K562 (cell line): ENCODE measurements around the gene CCDC85B. TPM values are rescaled to one million over a fixed set of nuclear protein-coding genes. Genes with fewer than 3 reads are reported as not detected.
A peak's percentile ranks its signal among the peaks of the same experiment; 100 is the strongest.

Experiments used
- ATF3 ChIP-seq, 2 experiments: fragments of 450-650 bp in 1 of 2; sonication (generic) in 1 of 2; formaldehyde crosslinking in 1 of 2; IDR thresholded peaks in 1 of 2; conservative IDR thresholded peaks in 1 of 2; 2 replicates each; pipeline versions ENCODE4 v1.6.1 to v1.8.1; 2016 to 2023; ENCODE audit warnings: mild to moderate bottlenecking in 2 of 2, moderate library complexity in 2 of 2, inconsistent platforms in 1 of 2, missing genetic modification reagents in 1 of 2
- CBX3 ChIP-seq, 2 experiments: IDR thresholded peaks; 1 replicate in 1 of 2; 2 replicates in 1 of 2; pipeline ENCODE4 v1.6.1; 2012; ENCODE audit warnings: inconsistent platforms in 2 of 2, low read length in 2 of 2, borderline replicate concordance in 1 of 2, control low read depth in 1 of 2
- CCAR2 ChIP-seq: fragments of 200-400 bp; formaldehyde crosslinking; IDR thresholded peaks from 2 replicates; pipeline ENCODE4 v1.6.1; 2017; ENCODE audit warnings: mild to moderate bottlenecking, low read depth, low read length
- CREBBP ChIP-seq: IDR thresholded peaks from one replicate; pipeline ENCODE4 v1.6.1; 2012; ENCODE audit warnings: low read depth, mild to moderate bottlenecking, control low read depth, inconsistent platforms, low read length
- HNRNPH1 ChIP-seq: fragments of 200-400 bp; formaldehyde crosslinking; optimal IDR thresholded peaks from 2 replicates; pipeline ENCODE3; 2017; ENCODE audit warnings: low read depth, mild to moderate bottlenecking, low read length, moderate library complexity
- MXD1 ChIP-seq: fragments of 250-450 bp; sonication (Bioruptor Pico); IDR thresholded peaks from 2 replicates; pipeline ENCODE4 v1.8.0; 2021; ENCODE audit warnings: borderline replicate concordance, mild to moderate bottlenecking, moderate library complexity; ENCODE audit not compliant: poor library complexity, severe bottlenecking
- MYNN ChIP-seq, 2 experiments: sonication (generic); formaldehyde crosslinking in 1 of 2; IDR thresholded peaks; 2 replicates each; pipeline versions ENCODE4 v1.5.0 to v1.6.1; 2016 to 2020; ENCODE audit warnings: antibody characterized with exemption in 1 of 2, missing genetic modification reagents in 1 of 2
- NR4A1 ChIP-seq, 2 experiments: fragments of 250-450 bp in 1 of 2; fragments of 450-650 bp in 1 of 2; sonication (Bioruptor Pico) in 1 of 2; IDR thresholded peaks; 2 replicates each; pipeline versions ENCODE4 v1.4.0 to v1.6.1; 2016 to 2020; ENCODE audit warnings: mild to moderate bottlenecking in 2 of 2, missing compliant biosample characterization in 1 of 2, missing genetic modification characterization in 1 of 2, moderate library complexity in 1 of 2
- SMARCA4 ChIP-seq: fragments of 450-650 bp; IDR thresholded peaks from 2 replicates; pipeline ENCODE4 v1.6.1; 2016
- ZBTB43 ChIP-seq: sonication (generic); formaldehyde crosslinking; IDR thresholded peaks from 2 replicates; pipeline ENCODE4 v1.8.0; 2023; ENCODE audit warnings: mild to moderate bottlenecking, missing genetic modification reagents
- ZNF561 ChIP-seq: fragments of 450-650 bp; formaldehyde crosslinking; conservative IDR thresholded peaks from 2 replicates; pipeline ENCODE4 v1.4.0; 2020; ENCODE audit warnings: mild to moderate bottlenecking, moderate library complexity
- polyA plus RNA-seq, 8 experiments: library from polyadenylated mRNA; depleted of rRNA in 4 of 8; stranded (reverse) in 5 of 8; unstranded in 3 of 8; fragments of >200 nt; fragmentation: Nextera tagmentation in 2 of 8; fragmentation: Illumina TruSeq in 1 of 8; extraction: Ambion mirVana in 2 of 8; extraction: Trizol in 1 of 8; gene quantifications; 2 replicates each; pipeline versions ENCODE4 v1.2.1 to v1.2.3, GENCODE V29; 2011 to 2014; ENCODE audit warnings: inconsistent platforms in 1 of 8, missing spikeins in 1 of 8
- total RNA-seq, 7 experiments: library from RNA; depleted of rRNA in 6 of 7; stranded (reverse); fragments of >200 nt in 6 of 7; fragmentation: Illumina TruSeq in 2 of 7; extraction: Trizol in 2 of 7; gene quantifications; 2 replicates each; pipeline versions ENCODE4 v1.2.1 to v1.2.3, GENCODE V29; 2011 to 2021; ENCODE audit warnings: low replicate concordance in 1 of 7
- TF ChIP-seq, protein P1 (sequence below), 2 experiments: fragments of 200-800 bp in 1 of 2; sonication (Bioruptor generic) in 1 of 2; sonication (generic) in 1 of 2; formaldehyde crosslinking in 1 of 2; IDR thresholded peaks in 1 of 2; conservative IDR thresholded peaks in 1 of 2; 2 replicates each; pipeline versions ENCODE4 v1.5.0 to v1.6.1; 2016 to 2020; ENCODE audit warnings: missing compliant biosample characterization in 1 of 2, missing genetic modification characterization in 1 of 2, missing genetic modification reagents in 1 of 2
- TF ChIP-seq, protein P2 (sequence below): sonication (generic); formaldehyde crosslinking; IDR thresholded peaks from 2 replicates; pipeline ENCODE4 v1.8.0; 2023; ENCODE audit warnings: missing genetic modification reagents, mild to moderate bottlenecking, borderline replicate concordance

CCDC85B gene
- total and polyA plus RNA-seq, 9 of the 15 experiments (the other 6 are each of a cell fraction or from before 2014, with no cell fraction given), result 0.14 to 138 (median 6.2) TPM

- TF ChIP-seq MYNN (IDR thresholded peaks at IDR 0.05) (no peak), MYNN (CRISPR knock-in tag; IDR thresholded peaks at IDR 0.05) (no peak), NR4A1 (CRISPR knock-in tag; IDR thresholded peaks at IDR 0.05) (no peak), NR4A1 (tag; IDR thresholded peaks at IDR 0.05) (no peak), SMARCA4 (peak; percentile 11; the same call in 1 of the 2 replicates), CBX3 (IDR thresholded peaks at IDR 0.05; ENCODE audit: borderline replicate concordance in 1 of 2, low read length in 2 of 2) (peak in 1 of 2 experiments; percentile 43; a peak in 1 of 3 replicates), MXD1 (CRISPR knock-in tag) (no peak), ZNF561 (CRISPR knock-in tag) (no peak), ATF3 (IDR thresholded peaks at IDR 0.05) (no peak), ATF3 (CRISPR knock-in tag; conservative IDR thresholded peaks at IDR 0.05) (0 out of 2 replicates have a peak, but pooled peaks have one; percentile 65), ZBTB43 (CRISPR knock-in tag) (no peak), CREBBP (no peak), CCAR2 (no peak), HNRNPH1 (no peak)
- TF ChIP-seq, protein P1, sequence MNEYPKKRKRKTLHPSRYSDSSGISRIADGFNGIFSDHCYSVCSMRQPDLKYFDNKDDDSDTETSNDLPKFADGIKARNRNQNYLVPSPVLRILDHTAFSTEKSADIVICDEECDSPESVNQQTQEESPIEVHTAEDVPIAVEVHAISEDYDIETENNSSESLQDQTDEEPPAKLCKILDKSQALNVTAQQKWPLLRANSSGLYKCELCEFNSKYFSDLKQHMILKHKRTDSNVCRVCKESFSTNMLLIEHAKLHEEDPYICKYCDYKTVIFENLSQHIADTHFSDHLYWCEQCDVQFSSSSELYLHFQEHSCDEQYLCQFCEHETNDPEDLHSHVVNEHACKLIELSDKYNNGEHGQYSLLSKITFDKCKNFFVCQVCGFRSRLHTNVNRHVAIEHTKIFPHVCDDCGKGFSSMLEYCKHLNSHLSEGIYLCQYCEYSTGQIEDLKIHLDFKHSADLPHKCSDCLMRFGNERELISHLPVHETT (CRISPR knock-in tag; conservative IDR thresholded peaks at IDR 0.05 in 1 of 2, IDR thresholded peaks at IDR 0.05 in 1 of 2), result peak in 1 of 2 experiments; percentile 94; a peak in 2 of 4 replicates
- TF ChIP-seq, protein P2, sequence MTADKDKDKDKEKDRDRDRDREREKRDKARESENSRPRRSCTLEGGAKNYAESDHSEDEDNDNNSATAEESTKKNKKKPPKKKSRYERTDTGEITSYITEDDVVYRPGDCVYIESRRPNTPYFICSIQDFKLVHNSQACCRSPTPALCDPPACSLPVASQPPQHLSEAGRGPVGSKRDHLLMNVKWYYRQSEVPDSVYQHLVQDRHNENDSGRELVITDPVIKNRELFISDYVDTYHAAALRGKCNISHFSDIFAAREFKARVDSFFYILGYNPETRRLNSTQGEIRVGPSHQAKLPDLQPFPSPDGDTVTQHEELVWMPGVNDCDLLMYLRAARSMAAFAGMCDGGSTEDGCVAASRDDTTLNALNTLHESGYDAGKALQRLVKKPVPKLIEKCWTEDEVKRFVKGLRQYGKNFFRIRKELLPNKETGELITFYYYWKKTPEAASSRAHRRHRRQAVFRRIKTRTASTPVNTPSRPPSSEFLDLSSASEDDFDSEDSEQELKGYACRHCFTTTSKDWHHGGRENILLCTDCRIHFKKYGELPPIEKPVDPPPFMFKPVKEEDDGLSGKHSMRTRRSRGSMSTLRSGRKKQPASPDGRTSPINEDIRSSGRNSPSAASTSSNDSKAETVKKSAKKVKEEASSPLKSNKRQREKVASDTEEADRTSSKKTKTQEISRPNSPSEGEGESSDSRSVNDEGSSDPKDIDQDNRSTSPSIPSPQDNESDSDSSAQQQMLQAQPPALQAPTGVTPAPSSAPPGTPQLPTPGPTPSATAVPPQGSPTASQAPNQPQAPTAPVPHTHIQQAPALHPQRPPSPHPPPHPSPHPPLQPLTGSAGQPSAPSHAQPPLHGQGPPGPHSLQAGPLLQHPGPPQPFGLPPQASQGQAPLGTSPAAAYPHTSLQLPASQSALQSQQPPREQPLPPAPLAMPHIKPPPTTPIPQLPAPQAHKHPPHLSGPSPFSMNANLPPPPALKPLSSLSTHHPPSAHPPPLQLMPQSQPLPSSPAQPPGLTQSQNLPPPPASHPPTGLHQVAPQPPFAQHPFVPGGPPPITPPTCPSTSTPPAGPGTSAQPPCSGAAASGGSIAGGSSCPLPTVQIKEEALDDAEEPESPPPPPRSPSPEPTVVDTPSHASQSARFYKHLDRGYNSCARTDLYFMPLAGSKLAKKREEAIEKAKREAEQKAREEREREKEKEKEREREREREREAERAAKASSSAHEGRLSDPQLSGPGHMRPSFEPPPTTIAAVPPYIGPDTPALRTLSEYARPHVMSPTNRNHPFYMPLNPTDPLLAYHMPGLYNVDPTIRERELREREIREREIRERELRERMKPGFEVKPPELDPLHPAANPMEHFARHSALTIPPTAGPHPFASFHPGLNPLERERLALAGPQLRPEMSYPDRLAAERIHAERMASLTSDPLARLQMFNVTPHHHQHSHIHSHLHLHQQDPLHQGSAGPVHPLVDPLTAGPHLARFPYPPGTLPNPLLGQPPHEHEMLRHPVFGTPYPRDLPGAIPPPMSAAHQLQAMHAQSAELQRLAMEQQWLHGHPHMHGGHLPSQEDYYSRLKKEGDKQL (CRISPR knock-in tag), result 0 out of 2 replicates have a peak, but pooled peaks have one; percentile 81
These were observed 2.2 kb upstream of the CCDC85B start, which contains the start of gene FIBP (continued) for GRCh38 chr11:65888163-65888814.
